Esophagus squamous epithelium (tissue), 4 donors: ENCODE measurements around the gene CISD3.

Experiments used
- POLR2A ChIP-seq, 4 donors: fragments of 450-650 bp; IDR thresholded peaks; one replicate each; pipeline ENCODE4 v1.6.1; 2017; ENCODE audit warnings: antibody characterized with exemption in 4 of 4, mild to moderate bottlenecking in 4 of 4, moderate library complexity in 3 of 4
- TF ChIP-seq, protein P1 (sequence below), 6 experiments: fragments of 450-650 bp in 4 of 6; fragments of 200-600 bp in 2 of 6; sonication (generic) in 2 of 6; IDR thresholded peaks; one replicate each; pipeline ENCODE4 v1.5.1; 2016 to 2019; ENCODE audit warnings: antibody characterized with exemption in 6 of 6, mild to moderate bottlenecking in 4 of 6, moderate library complexity in 4 of 6

DNA sequence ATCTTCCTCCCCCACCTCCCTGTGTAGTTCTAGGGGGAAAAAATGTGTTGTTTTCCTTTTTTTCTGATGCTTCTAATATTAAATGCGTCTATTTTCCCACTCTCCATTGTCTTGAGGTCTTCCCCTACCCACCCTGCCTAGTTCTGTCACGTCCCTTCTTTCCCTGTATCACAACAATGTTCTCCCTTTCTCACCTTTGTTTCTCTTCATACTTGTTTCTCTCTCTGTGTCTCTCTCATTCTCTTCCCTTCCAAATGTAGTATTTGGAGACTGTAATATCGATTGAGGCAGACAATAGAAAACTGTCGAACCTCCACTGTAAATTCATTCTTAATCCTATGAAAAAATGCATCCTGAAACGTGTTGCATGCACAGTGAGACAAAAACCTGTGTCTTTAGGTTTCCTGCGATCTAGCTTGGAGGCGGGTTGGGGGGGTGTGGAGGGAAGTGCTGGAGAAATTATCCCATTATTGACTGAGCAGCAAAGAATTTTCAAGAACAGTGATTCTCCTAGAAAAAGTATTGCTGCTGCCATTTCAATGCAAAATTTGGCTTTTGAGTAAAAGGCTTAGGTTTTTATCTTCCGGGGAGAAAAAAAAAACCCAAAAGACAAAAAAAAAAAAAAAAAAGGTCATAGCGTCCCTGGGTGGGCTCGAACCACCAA, 21.1 kb downstream of the CISD3 start:
- no peak for TF ChIP-seq POLR2A (IDR thresholded peaks at IDR 0.05)
- TF ChIP-seq, protein P1, sequence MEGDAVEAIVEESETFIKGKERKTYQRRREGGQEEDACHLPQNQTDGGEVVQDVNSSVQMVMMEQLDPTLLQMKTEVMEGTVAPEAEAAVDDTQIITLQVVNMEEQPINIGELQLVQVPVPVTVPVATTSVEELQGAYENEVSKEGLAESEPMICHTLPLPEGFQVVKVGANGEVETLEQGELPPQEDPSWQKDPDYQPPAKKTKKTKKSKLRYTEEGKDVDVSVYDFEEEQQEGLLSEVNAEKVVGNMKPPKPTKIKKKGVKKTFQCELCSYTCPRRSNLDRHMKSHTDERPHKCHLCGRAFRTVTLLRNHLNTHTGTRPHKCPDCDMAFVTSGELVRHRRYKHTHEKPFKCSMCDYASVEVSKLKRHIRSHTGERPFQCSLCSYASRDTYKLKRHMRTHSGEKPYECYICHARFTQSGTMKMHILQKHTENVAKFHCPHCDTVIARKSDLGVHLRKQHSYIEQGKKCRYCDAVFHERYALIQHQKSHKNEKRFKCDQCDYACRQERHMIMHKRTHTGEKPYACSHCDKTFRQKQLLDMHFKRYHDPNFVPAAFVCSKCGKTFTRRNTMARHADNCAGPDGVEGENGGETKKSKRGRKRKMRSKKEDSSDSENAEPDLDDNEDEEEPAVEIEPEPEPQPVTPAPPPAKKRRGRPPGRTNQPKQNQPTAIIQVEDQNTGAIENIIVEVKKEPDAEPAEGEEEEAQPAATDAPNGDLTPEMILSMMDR (IDR thresholded peaks at IDR 0.05): no peak
